AG04449 (cell line): ENCODE results near the gene ATP6V0A4.
"Not testable (repeated sequence)": the region's sequence is repeated elsewhere in the genome, so short reads cannot be mapped to it uniquely, and the experiment has no call there.

Source experiments
- CTCF ChIA-PET: fragments of 350-600 bp; formaldehyde crosslinking; extraction: SDS; loops from one replicate; lab custom pipeline; 2021; ENCODE audit warnings: antibody characterized with exemption; lab: Yijun Ruan, JAX
- POLR2A ChIA-PET: fragments of 400-600, 350-600 bp; formaldehyde crosslinking; extraction: SDS; loops from one replicate; lab custom pipeline; 2020; ENCODE audit warnings: antibody characterized with exemption, inconsistent platforms; lab: Yijun Ruan, JAX
- DNase-seq: peaks from one replicate; pipeline ENCODE4 v3.0.0-alpha.2; 2010; ENCODE audit warnings: low read depth, low spot score
- H3K4me3 ChIP-seq: 2 replicates; pipeline ENCODE4 v1.5.1; 2011; ENCODE audit warnings: low read depth, mild to moderate bottlenecking, control low read depth, low read length
- TF ChIP-seq, protein P1 (sequence below): IDR thresholded peaks from one replicate; pipeline ENCODE4 v1.5.1; 2011; ENCODE audit warnings: mild to moderate bottlenecking, moderate library complexity, low read length, control low read depth, inconsistent platforms; ENCODE audit not compliant: insufficient read depth; ENCODE audit errors: missing control alignments

The ATP6V0A4 gene

DNA sequence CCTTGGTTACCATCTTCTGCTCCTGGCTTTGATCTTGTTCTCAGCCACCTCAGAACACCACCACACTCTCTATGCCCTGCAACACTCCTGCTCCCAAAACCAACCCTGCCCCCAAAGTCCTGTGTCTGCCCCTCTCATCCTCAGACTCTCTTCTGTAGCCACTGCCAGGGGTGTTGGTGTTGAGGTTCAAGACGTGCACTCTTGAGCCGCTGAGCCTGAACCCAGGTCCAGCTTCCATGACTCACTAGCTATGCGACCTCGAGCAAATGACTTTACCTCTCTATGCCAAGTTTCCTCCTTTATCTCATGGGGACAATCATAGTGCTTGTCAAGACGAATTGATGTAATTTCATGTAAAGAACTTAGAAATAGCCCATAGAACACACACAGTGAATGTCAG is 840 bp upstream of the ATP6V0A4 start:
- ChIA-PET CTCF (no interaction called here), POLR2A (no interaction called here)
- TF ChIP-seq, protein P1, sequence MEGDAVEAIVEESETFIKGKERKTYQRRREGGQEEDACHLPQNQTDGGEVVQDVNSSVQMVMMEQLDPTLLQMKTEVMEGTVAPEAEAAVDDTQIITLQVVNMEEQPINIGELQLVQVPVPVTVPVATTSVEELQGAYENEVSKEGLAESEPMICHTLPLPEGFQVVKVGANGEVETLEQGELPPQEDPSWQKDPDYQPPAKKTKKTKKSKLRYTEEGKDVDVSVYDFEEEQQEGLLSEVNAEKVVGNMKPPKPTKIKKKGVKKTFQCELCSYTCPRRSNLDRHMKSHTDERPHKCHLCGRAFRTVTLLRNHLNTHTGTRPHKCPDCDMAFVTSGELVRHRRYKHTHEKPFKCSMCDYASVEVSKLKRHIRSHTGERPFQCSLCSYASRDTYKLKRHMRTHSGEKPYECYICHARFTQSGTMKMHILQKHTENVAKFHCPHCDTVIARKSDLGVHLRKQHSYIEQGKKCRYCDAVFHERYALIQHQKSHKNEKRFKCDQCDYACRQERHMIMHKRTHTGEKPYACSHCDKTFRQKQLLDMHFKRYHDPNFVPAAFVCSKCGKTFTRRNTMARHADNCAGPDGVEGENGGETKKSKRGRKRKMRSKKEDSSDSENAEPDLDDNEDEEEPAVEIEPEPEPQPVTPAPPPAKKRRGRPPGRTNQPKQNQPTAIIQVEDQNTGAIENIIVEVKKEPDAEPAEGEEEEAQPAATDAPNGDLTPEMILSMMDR = no peak
- no peak overlapping the region for H3K4me3 ChIP-seq
- no peak for DNase-seq

GRCh38 chr7:138797046-138797445 is 950 bp downstream of the ATP6V0A4 start:
- DNase-seq, POLR2A ChIA-PET, H3K4me3 ChIP-seq: not testable (repeated sequence)
- CTCF ChIA-PET = interaction anchor here (1.0 kb wide), 1 partner anchor 45 kb away, joined by 5 read pairs; no protein-coding TSS in a partner anchor

- no peak overlapping the region for H3K4me3 ChIP-seq
- TF ChIP-seq, protein P1 = no peak
- no peak for DNase-seq
- CTCF ChIA-PET = interaction anchor here (1.0 kb wide), 1 partner anchor 46 kb away, joined by 5 read pairs; no protein-coding TSS in a partner anchor
- POLR2A ChIA-PET = no interaction called here
Measured at GRCh38 chr7:138796038-138796615, 1.9 kb downstream of the ATP6V0A4 start.

GRCh38 chr7:138785587-138786437 is 12.2 kb downstream of the ATP6V0A4 start:
- no peak overlapping the region for H3K4me3 ChIP-seq
- TF ChIP-seq, protein P1 = no peak
- POLR2A ChIA-PET = no interaction called here
- DNase-seq = no peak
- CTCF ChIA-PET = no interaction called here

- no peak overlapping the region for H3K4me3 ChIP-seq
- no peak for DNase-seq
- ChIA-PET POLR2A (no interaction called here), CTCF (no interaction called here)
- TF ChIP-seq, protein P1 = no peak
Measured at GRCh38 chr7:138784692-138785091, 13.3 kb downstream of the ATP6V0A4 start.

- TF ChIP-seq, protein P1 = no peak
- no peak overlapping the region for H3K4me3 ChIP-seq
- DNase-seq = no peak
- POLR2A ChIA-PET = no interaction called here
- CTCF ChIA-PET = no interaction called here
Measured at GRCh38 chr7:138781004-138781403, 17.0 kb downstream of the ATP6V0A4 start.
